KOPT-K1 (cell line): ENCODE data around the gene CCDC47.

Experiments used
- H3K27ac ChIP-seq: fragments of 200-600 bp; sonication (generic); 2 replicates; pipeline ENCODE4 v1.5.1; 2016; ENCODE audit warnings: antibody characterized with exemption, mild to moderate bottlenecking, low read depth, low read length; ENCODE audit not compliant: poor library complexity, severe bottlenecking
- H3K36me3 ChIP-seq: fragments of 200-600 bp; sonication (generic); 2 replicates; pipeline ENCODE4 v1.5.1; 2017; ENCODE audit warnings: antibody characterized with exemption, mild to moderate bottlenecking, low read length, moderate library complexity; ENCODE audit not compliant: insufficient read depth
- H3K9me3 ChIP-seq: fragments of 200-600 bp; sonication (generic); 2 replicates; pipeline ENCODE4 v1.5.1; 2017; ENCODE audit warnings: antibody characterized with exemption, low read length, mild to moderate bottlenecking; ENCODE audit not compliant: insufficient read depth, poor library complexity, severe bottlenecking

Gene CCDC47

GRCh38 chr17:63773272-63774140, at the start of gene CCDC47:
CCDC47 (minus strand) TSS chr17:63773597; CDS start chr17:63766175, 7,422 bp downstream.
- Histone ChIP-seq H3K9me3 (no peaks in the 10 kb centered on the region), H3K36me3 (peaks cover 58% of the 10 kb centered on the region), H3K27ac (peak within 1 kb of the TSS; percentile 89)

- no peaks in the 10 kb centered on the region for H3K9me3 ChIP-seq
- H3K27ac ChIP-seq, result peak overlapping the region; percentile 77
- H3K36me3 ChIP-seq, result peaks cover 86% of the 10 kb centered on the region
Measured at GRCh38 chr17:63822537-63822936, 49.1 kb upstream of the CCDC47 start.

GRCh38 chr17:63821804-63822203, 48.4 kb upstream of the CCDC47 start:
- H3K27ac ChIP-seq, result peak overlapping the region; percentile 77

GRCh38 chr17:63820963-63821561, 47.7 kb upstream of the CCDC47 start:
- H3K36me3 ChIP-seq, result peaks cover 100% of the 10 kb centered on the region
- peak overlapping the region; percentile 77 for H3K27ac ChIP-seq
- H3K9me3 ChIP-seq, result no peaks in the 10 kb centered on the region

More at GRCh38 chr17:63821804-63822203, 48.4 kb upstream of the CCDC47 start:
- H3K9me3 ChIP-seq, result no peaks in the 10 kb centered on the region
- H3K36me3 ChIP-seq, result peaks cover 93% of the 10 kb centered on the region

- Histone ChIP-seq H3K27ac (peak overlapping the region; percentile 77), H3K36me3 (peaks cover 100% of the 10 kb centered on the region), H3K9me3 (no peaks in the 10 kb centered on the region)
Measured at GRCh38 chr17:63819585-63820537, 46.5 kb upstream of the CCDC47 start.

GRCh38 chr17:63819131-63819530, 45.7 kb upstream of the CCDC47 start:
- Histone ChIP-seq H3K9me3 (no peaks in the 10 kb centered on the region), H3K27ac (peak overlapping the region; percentile 77), H3K36me3 (peaks cover 100% of the 10 kb centered on the region)

DNA sequence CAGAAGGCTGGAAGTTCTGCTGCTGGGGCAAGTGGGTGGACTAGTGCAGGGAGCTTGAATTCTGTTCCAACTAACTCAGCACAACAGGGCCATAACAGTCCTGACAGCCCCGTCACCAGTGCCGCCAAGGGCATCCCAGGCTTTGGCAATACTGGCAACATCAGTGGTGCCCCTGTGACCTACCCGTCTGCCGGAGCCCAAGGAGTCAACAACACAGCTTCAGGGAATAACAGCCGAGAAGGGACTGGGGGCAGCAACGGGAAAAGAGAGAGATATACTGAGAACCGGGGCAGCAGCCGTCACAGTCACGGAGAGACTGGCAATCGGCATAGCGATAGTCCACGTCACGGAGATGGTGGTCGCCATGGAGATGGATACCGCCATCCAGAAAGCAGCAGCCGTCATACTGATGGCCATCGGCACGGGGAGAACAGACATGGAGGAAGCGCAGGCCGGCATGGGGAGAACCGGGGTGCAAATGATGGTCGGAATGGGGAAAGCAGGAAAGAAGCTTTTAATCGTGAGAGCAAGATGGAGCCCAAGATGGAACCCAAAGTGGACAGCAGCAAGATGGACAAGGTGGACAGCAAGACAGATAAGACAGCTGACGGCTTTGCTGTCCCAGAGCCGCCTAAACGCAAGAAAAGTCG, 44.5 kb upstream of the CCDC47 start:
- no peaks in the 10 kb centered on the region for H3K9me3 ChIP-seq
- H3K36me3 ChIP-seq, result peaks cover 100% of the 10 kb centered on the region
- H3K27ac ChIP-seq, result peak overlapping the region; percentile 77

DNA sequence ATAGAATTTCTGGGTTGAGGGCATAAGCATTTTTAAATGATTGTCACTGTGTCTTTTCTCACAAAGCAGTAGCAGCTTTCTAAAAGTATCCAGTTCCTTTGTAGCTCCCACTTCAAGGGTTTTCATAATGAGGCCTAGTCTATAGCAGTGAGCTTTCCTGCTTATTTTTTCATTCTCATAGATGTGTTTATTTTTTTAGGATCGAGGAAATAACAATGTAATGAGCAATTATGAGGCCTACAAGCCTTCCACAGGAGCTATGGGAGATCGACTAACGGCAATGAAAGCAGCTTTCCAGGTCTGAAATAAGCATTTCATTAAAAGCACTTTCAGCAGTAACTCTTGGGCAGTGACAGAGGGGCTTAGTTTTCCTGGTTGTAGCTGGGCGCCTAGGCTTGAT, 43.3 kb upstream of the CCDC47 start:
- H3K36me3 ChIP-seq, result peaks cover 100% of the 10 kb centered on the region
- H3K27ac ChIP-seq, result peak overlapping the region; percentile 77
- no peaks in the 10 kb centered on the region for H3K9me3 ChIP-seq

DNA sequence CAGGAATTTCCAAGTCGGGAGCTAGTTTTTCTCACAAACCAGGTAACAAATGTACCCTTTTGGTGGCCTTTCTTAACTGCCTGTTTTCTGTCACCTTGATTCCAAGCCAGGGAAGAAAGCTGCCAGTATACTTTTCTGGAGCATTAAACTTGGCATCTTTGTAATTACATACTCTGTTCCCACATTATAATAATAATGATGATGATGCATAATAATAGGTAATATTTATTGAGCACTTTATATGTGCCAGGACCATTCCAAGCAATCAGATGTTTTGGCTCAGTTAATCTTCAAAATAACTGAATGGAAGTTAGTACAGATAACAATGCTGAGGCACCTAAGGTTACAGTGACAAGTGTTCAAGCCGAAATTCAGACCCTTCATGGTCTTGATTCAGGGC, 42.7 kb upstream of the CCDC47 start:
- Histone ChIP-seq H3K27ac (no peak overlapping the region), H3K36me3 (peaks cover 100% of the 10 kb centered on the region), H3K9me3 (no peaks in the 10 kb centered on the region)

- H3K36me3 ChIP-seq, result peaks cover 100% of the 10 kb centered on the region
- no peak overlapping the region for H3K27ac ChIP-seq
- no peaks in the 10 kb centered on the region for H3K9me3 ChIP-seq
Measured at GRCh38 chr17:63809970-63810369, 36.6 kb upstream of the CCDC47 start.

GRCh38 chr17:63805591-63805990, 32.2 kb upstream of the CCDC47 start:
- no peaks in the 10 kb centered on the region for H3K9me3 ChIP-seq
- H3K36me3 ChIP-seq, result peaks cover 100% of the 10 kb centered on the region
- no peak overlapping the region for H3K27ac ChIP-seq

DNA sequence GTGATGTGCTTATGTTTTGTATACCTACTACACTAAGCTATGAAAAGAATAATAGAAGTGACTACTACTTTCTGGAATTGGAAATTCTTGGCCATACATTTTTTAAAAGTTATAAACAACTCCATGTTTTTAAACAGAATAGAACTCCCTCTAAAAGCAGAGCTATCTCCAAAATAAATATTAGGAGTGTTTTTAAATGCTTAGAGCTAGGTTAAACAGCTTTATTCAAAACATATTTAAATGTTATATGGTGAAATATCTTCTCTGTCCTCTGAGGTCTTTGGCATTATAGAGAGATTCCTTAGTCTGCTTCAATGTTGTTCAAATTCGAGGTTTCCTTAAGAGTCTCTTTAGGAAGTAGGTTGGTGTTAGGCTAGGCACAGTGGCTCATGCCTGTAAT, 30.9 kb upstream of the CCDC47 start:
- Histone ChIP-seq H3K9me3 (no peaks in the 10 kb centered on the region), H3K27ac (no peak overlapping the region), H3K36me3 (peaks cover 100% of the 10 kb centered on the region)

DNA sequence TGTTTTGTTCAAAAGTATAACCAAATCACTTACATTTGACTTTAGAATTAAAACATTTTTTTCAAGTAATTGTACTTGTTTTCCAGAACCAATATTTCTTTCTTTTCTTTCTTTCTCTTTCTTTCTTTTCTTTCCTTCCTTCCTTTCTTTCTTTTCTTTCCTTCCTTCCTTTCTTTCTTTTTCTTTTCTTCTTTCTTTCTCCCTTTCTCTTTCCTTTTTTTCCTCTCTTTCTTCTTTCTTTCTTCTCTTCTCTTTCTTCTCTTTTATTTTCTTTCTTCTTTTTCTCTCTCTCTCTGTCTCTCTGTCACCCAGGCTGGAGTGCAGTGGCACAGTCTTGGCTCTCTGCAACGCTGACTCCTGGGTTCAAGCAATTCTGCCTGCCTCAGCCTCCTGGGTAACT, 27.4 kb upstream of the CCDC47 start:
- peaks cover 100% of the 10 kb centered on the region for H3K36me3 ChIP-seq
- no peak overlapping the region for H3K27ac ChIP-seq
- H3K9me3 ChIP-seq, result no peaks in the 10 kb centered on the region

DNA sequence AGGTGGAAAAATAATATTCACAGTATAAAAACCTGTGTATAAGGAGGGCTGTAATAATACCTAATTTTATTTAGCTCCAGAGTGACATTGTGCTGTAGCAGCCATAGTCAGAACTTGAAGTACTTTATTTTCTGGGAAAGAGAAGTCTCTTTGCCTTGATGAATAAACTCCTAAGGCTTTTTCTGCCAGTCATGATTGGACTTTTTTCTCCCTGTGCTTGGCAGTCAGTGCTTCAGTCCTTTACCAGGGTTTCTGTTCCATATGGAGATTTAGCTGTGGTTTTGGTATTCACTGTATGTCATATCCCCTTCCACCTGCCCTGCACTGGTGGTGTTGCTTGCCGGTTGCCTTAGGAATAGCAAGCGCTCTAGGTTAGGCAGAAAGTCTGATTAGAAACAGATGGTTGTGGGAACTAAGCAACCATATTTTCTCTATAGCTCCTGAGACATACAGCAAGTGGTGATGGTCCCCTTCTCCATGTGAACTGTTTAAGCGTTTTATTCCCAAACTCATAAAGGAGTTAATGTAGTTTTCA, 25.2 kb upstream of the CCDC47 start:
- H3K27ac ChIP-seq, result no peak overlapping the region
- no peaks in the 10 kb centered on the region for H3K9me3 ChIP-seq
- H3K36me3 ChIP-seq, result peaks cover 100% of the 10 kb centered on the region
